ENCODE measurements around the gene CTU2. TPM values are rescaled to one million over a fixed set of nuclear protein-coding genes. Genes with fewer than 3 reads are reported as not detected.

The CTU2 gene
- total RNA-seq, 4 donors from 2014 or later = 7.7 to 21.2 (median 13.6) TPM

DNA sequence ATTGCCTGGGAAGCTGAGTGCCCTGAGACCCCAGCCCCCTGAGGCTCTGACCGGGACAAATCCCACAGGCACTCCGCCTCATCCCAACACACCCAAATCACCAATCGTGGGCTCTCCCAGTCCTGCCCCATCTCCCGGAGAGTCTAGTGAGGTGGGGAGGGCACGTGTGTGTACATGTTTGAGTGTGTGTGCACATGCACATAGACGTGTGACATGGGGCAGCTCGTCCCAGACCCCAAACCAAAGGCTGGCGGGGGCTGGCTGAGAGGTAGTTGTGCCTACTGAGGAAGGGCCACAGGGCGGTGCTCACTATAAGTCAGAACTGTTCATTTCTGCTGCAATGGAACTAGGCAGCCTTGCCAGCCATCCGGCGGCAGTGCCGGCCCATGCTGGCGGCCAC lies 28.6 kb upstream of the CTU2 start:
- H3K4me3 ChIP-seq (replicated peaks in 1 of 3) = no peak overlapping the region
- intact Hi-C loops (cut with DNase I) = no loop called here
- 77 to 91% methylated on average over 8 to 12 of the region's 13 CpGs for WGBS, 2 donors
- H3K36me3 ChIP-seq = no peaks in the 10 kb centered on the region
- DNase-seq = no peak
- no peak overlapping the region for H3K27ac ChIP-seq
- no peaks in the 10 kb centered on the region for H3K9me3 ChIP-seq
- no peaks in the 10 kb centered on the region for H3K27me3 ChIP-seq
- no peaks in the 10 kb centered on the region for H3K4me1 ChIP-seq
- TF ChIP-seq POLR2A (IDR thresholded peaks at IDR 0.05) = no peak
- TF ChIP-seq, protein P1, sequence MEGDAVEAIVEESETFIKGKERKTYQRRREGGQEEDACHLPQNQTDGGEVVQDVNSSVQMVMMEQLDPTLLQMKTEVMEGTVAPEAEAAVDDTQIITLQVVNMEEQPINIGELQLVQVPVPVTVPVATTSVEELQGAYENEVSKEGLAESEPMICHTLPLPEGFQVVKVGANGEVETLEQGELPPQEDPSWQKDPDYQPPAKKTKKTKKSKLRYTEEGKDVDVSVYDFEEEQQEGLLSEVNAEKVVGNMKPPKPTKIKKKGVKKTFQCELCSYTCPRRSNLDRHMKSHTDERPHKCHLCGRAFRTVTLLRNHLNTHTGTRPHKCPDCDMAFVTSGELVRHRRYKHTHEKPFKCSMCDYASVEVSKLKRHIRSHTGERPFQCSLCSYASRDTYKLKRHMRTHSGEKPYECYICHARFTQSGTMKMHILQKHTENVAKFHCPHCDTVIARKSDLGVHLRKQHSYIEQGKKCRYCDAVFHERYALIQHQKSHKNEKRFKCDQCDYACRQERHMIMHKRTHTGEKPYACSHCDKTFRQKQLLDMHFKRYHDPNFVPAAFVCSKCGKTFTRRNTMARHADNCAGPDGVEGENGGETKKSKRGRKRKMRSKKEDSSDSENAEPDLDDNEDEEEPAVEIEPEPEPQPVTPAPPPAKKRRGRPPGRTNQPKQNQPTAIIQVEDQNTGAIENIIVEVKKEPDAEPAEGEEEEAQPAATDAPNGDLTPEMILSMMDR (IDR thresholded peaks at IDR 0.05) = no peak

DNA sequence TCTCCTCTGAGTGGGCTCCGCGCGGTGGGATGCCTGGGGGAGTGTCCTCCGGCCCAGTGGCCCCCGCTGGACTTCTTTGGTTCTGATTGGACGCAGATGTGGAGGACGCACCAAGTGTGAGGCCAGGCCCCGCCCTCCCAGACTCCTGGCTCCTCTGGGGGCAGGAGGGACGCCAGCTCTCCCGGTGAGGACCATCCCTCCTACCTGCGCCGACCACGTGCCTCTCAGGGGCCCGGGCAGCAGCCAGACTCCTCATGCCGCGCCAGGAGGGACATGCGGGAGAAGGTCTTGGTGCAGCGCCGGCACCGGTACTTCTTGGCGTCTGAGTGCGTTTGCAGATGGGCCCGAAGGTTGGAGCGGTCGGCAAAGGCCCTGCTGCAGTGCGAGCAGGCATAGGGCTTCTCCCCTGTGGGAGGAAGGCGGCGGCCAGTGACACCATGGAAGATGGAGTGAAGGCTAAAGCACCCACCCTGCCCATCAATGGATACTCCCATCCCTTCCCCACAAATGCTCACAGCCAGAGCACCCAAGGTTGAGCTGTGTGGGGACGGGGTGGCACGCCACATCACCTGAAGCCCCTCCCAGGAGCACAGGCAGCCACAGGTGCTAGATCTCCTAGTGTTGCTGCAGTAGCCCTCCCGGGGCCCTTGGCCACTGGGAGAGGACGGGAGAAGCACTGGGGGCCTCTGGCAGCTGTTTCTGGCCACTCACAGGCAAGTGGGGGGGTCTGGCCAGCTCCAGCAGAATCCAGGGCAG lies 27.9 kb upstream of the CTU2 start:
- Histone ChIP-seq H3K27me3 (no peaks in the 10 kb centered on the region), H3K4me3 (replicated peaks in 1 of 3) (no peak overlapping the region), H3K36me3 (no peaks in the 10 kb centered on the region), H3K9me3 (no peaks in the 10 kb centered on the region), H3K27ac (no peak overlapping the region), H3K4me1 (no peaks in the 10 kb centered on the region)
- 40 to 57% methylated on average over 17 to 20 of the region's 32 CpGs for WGBS, 2 donors
- no peak for DNase-seq
- intact Hi-C loops (cut with DNase I) = no loop called here
- no peak for TF ChIP-seq POLR2A (IDR thresholded peaks at IDR 0.05)
- TF ChIP-seq, protein P1 (IDR thresholded peaks at IDR 0.05) = no peak

DNA sequence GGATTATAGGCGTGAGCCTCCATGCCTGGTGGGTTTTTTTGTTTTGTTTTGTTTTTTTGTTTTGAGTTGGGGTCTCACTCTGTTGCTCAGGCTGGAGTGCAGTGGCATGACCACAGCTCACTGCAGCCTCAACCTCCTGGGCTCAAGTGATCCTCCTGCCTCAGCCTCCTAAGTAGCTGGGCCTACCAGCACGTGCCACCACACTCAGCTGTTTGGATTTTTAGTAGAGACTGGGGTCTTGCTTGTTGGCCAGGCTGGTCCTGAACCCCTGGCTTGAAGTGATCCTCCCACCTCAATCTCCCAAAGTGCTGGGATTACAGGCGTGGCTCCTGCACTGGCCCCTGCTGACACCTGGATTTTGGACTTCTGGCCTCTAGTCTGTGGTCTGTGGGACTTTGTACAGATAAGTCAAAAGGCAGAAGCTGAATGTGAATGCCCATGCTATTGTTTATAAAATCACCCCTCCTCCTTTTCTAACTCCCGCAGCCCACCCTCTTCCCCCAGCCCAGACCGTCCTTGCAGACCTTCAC lies 25.7 kb upstream of the CTU2 start:
- no peaks in the 10 kb centered on the region for H3K27me3 ChIP-seq
- H3K36me3 ChIP-seq = no peaks in the 10 kb centered on the region
- H3K4me1 ChIP-seq = peaks cover 0 to 6% of the 10 kb centered on the region in 2 donors
- no peak for DNase-seq
- WGBS, 2 donors = 89% methylated on average over 5 of the region's 5 CpGs
- H3K4me3 ChIP-seq (replicated peaks in 1 of 3) = no peak overlapping the region
- intact Hi-C loops (cut with DNase I) = no loop called here
- H3K9me3 ChIP-seq = no peaks in the 10 kb centered on the region
- H3K27ac ChIP-seq = no peak overlapping the region
- TF ChIP-seq POLR2A (IDR thresholded peaks at IDR 0.05) = no peak
- TF ChIP-seq, protein P1 (IDR thresholded peaks at IDR 0.05) = no peak

DNA sequence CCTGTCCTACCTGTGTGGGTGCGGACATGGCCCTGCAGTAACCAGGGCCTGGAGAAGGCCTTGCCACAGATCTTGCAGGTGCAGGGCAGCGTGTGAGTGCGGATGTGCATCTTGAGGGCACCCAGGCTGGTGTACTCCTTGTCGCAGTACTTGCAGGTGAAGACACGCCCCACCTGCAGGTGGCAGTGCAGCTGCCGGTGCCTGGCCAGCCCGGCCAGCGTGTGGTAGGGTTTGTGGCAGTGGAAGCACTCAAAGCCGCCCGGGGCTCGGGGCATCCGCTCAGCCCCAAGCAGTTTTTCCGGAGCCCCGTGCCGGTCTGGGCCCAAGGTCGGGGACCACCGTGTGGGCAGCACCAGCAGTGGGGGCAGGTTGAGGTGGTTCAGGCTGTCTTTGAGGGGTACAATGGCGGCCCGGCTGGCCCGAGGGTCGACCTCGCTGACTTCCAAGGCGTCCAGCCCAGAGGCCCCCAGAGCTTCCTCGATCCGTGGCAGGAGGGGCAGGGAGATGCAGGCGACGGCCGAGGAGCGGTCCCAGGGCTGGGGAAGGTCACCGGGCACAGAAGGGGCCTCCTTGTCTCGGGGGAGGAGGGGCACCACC lies 25.1 kb upstream of the CTU2 start:
- WGBS, 2 donors = 54 to 63% methylated on average over 20 to 21 of the region's 31 CpGs
- no peaks in the 10 kb centered on the region for H3K27me3 ChIP-seq
- H3K4me1 ChIP-seq = peaks cover 0 to 11% of the 10 kb centered on the region in 2 donors
- H3K9me3 ChIP-seq = no peaks in the 10 kb centered on the region
- no peak overlapping the region for H3K4me3 ChIP-seq (replicated peaks in 1 of 3)
- no peak for DNase-seq
- intact Hi-C loops (cut with DNase I) = no loop called here
- no peak for TF ChIP-seq POLR2A (IDR thresholded peaks at IDR 0.05)
- TF ChIP-seq, protein P1 (IDR thresholded peaks at IDR 0.05) = no peak
- H3K36me3 ChIP-seq = no peaks in the 10 kb centered on the region
- H3K27ac ChIP-seq = no peak overlapping the region

Measured in thyroid gland (tissue), 4 donors.